Testis (tissue), 3 donors: ENCODE results near the gene SMO. TPM values are rescaled to one million over a fixed set of nuclear protein-coding genes. Genes with fewer than 3 reads are reported as not detected.
"Not testable (repeated sequence)": the region's sequence is repeated elsewhere in the genome, so short reads cannot be mapped to it uniquely, and the experiment has no call there.

ENCODE experiments used
- DNase-seq: peaks from one replicate; pipeline ENCODE4 v3.0.0-alpha.2; 2019
- H3K27ac ChIP-seq, 2 donors: fragments of 200-600 bp; sonication (generic); one replicate each; pipeline ENCODE4 v1.5.1; 2019
- H3K27me3 ChIP-seq: fragments of 200-600 bp; sonication (generic); one replicate; pipeline ENCODE4 v1.5.1; 2019
- H3K36me3 ChIP-seq: fragments of 200-600 bp; sonication (generic); one replicate; pipeline ENCODE4 v1.5.1; 2017; ENCODE audit warnings: low read depth; ENCODE audit errors: missing control alignments
- H3K4me1 ChIP-seq: fragments of 200-600 bp; sonication (generic); one replicate; pipeline ENCODE4 v1.5.1; 2019
- H3K4me3 ChIP-seq, 2 donors: fragments of 200-600 bp; sonication (generic); one replicate each; pipeline ENCODE4 v1.5.1; 2017 to 2019
- H3K9me3 ChIP-seq: fragments of 200-600 bp; sonication (generic); one replicate; pipeline ENCODE4 v1.5.1; 2017
- POLR2A ChIP-seq: fragments of 450-650 bp; IDR thresholded peaks from one replicate; pipeline ENCODE4 v1.6.1; 2017; ENCODE audit warnings: antibody characterized with exemption, mild to moderate bottlenecking, moderate library complexity
- WGBS, 2 donors: methylation state at CpG; one replicate each; pipeline ENCODE4 v1.1.5; 2018; 5-methylcytosine and 5-hydroxymethylcytosine counted together
- intact Hi-C: fragments of 100-400 bp; cut with DNase I; formaldehyde crosslinking; loops from one replicate; pipeline ENCODE4 v1.15.1; 2023; ENCODE audit warnings: low total_unique reads
- polyA plus RNA-seq: library from polyadenylated mRNA; stranded (reverse); fragments of 350-450 nt; fragmentation: Illumina TruSeq; extraction: RNeasy Lipid Tissue Mini Kit (QIAGEN cat#74804); gene quantifications from one replicate; pipeline ENCODE4 v1.2.3, GENCODE V29; 2014; ENCODE audit warnings: low read depth, low replicate concordance; ENCODE audit not compliant: insufficient read depth
- total RNA-seq, 2 donors: library from RNA; depleted of rRNA; stranded (reverse); fragments of >200 nt; gene quantifications; one replicate each; pipeline ENCODE4 v1.2.3, GENCODE V29; 2016
- TF ChIP-seq, protein P1 (sequence below), 3 experiments: fragments of 450-650 bp in 2 of 3; fragments of 200-600 bp in 1 of 3; sonication (generic) in 1 of 3; IDR thresholded peaks; one replicate each; pipeline ENCODE4 v1.5.1; 2016 to 2019; ENCODE audit warnings: antibody characterized with exemption in 3 of 3, mild to moderate bottlenecking in 2 of 3, moderate library complexity in 1 of 3

SMO gene
- total and polyA plus RNA-seq, 3 donors from 2014 or later, result 11.9 to 22.8 (median 17.7) TPM

DNA sequence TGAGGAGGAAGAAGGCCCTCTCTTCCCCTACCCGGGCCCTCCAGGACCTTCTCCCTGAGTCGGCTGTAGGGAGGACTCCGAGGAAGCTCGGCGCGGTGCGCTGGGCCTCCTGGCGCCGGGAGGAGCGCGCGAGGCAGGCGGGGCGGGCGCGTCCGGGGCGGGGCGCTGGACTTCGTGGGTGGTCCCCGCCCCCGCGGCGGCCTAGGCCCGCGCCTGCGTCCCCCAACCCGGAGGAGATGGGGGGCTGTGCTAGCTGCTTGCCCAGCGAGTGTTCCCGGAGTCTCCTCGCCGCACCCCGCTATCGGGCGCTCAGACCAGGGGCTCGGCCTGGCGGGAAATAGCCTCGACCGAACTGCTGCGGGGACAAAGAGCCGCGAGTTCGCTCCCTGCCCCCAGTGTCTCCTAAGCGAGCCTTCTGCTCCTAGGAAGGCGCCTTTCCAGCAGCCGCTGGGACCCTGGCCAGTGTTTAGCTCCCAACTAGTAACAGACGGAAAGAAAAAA lies 19.2 kb upstream of the SMO start:
- peak overlapping the region; percentile 68 to 79 for H3K27ac ChIP-seq
- H3K9me3 ChIP-seq, result no peaks in the 10 kb centered on the region
- peak overlapping the region; percentile 37 to 51 for H3K4me3 ChIP-seq
- no peak for TF ChIP-seq POLR2A
- TF ChIP-seq, protein P1, sequence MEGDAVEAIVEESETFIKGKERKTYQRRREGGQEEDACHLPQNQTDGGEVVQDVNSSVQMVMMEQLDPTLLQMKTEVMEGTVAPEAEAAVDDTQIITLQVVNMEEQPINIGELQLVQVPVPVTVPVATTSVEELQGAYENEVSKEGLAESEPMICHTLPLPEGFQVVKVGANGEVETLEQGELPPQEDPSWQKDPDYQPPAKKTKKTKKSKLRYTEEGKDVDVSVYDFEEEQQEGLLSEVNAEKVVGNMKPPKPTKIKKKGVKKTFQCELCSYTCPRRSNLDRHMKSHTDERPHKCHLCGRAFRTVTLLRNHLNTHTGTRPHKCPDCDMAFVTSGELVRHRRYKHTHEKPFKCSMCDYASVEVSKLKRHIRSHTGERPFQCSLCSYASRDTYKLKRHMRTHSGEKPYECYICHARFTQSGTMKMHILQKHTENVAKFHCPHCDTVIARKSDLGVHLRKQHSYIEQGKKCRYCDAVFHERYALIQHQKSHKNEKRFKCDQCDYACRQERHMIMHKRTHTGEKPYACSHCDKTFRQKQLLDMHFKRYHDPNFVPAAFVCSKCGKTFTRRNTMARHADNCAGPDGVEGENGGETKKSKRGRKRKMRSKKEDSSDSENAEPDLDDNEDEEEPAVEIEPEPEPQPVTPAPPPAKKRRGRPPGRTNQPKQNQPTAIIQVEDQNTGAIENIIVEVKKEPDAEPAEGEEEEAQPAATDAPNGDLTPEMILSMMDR (IDR thresholded peaks at IDR 0.05), result no peak
- peaks cover 19% of the 10 kb centered on the region for H3K4me1 ChIP-seq
- H3K27me3 ChIP-seq, result no peaks in the 10 kb centered on the region
- no peaks in the 10 kb centered on the region for H3K36me3 ChIP-seq
- WGBS, 2 donors, result 1 to 2% methylated on average over 16 to 29 of the region's 47 CpGs
- peak; percentile 64 for DNase-seq
- intact Hi-C loops, result no loop called here

DNA sequence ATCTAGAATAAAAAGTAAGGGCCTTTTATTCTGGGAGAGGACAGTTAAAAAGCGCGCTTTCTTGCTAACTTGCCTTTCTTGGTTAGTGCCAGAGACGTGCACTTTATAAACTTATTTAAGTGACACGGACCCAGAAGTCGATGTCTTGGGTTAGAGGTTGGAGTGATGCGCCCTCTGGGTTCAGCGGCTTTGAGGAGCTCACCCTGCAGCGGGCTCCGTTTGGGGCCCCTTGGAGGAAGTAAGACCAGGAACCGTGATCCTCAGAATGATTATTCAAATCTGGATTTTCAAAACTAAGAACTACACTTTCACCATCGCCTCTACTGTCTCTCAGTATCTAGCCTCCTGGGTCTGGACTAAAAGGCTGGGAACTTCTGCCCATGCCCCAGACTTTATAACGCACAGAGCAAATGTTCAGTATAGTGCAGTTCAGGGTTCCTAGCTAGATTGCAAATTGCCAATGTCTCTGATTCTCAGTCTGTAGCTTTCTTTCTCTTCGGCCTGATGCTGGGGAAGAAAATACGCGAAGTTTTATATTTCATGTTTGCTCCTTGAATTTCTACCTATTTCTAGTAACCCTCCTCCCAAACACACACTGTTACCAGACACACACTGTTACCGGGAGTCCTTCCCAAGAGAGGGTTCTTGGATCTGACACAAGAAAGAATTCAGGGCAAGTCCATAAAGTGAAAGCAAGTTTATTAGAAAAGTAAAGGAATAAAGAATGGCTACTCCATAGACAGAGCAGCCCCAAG lies 18.6 kb upstream of the SMO start:
- intact Hi-C loops, result no loop called here
- no peak for TF ChIP-seq POLR2A
- TF ChIP-seq, protein P1 (IDR thresholded peaks at IDR 0.05), result no peak
- no peak for DNase-seq
- Histone ChIP-seq H3K4me3 (peak overlapping the region; percentile 37 to 51), H3K36me3 (no peaks in the 10 kb centered on the region), H3K4me1 (peaks cover 19% of the 10 kb centered on the region), H3K9me3 (no peaks in the 10 kb centered on the region), H3K27ac (peak overlapping the region; percentile 68 to 79), H3K27me3 (no peaks in the 10 kb centered on the region)
- 22 to 33% methylated on average over 16 of the region's 16 CpGs for WGBS, 2 donors

DNA sequence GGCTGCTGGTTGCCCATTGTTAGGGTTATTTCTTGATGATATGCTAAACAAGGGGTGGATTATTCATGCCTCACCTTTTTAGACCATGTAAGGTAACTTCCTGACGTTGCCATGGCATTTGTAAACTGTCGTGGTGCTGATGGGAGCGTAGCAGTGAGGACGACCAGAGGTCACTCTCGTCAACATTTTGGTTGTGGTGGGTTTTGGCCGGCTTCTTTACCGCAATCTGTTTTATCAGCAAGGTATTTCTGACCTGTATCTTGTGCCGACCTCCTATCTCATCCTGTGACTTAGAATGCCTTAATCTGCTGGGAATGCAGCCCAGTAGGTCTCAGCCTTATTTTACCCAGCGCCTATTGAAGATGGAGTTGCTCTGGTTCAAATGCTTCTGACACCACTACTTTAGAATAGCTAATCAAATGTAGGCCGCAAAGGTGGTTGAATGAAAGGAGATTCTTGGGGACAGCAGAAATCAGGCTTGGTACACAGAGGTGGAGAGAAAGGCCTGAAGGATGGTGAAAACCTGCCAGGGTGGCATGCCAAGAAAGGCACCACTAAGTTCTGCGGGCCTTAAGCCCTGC lies 17.9 kb upstream of the SMO start:
- Histone ChIP-seq H3K27me3 (no peaks in the 10 kb centered on the region), H3K4me3 (no peak overlapping the region), H3K36me3 (no peaks in the 10 kb centered on the region), H3K27ac (peak overlapping the region; percentile 68 to 79), H3K4me1 (peaks cover 22% of the 10 kb centered on the region), H3K9me3 (no peaks in the 10 kb centered on the region)
- no peak for TF ChIP-seq POLR2A
- TF ChIP-seq, protein P1 (IDR thresholded peaks at IDR 0.05), result no peak
- WGBS, 2 donors, result 52 to 67% methylated on average over 11 of the region's 11 CpGs
- intact Hi-C loops, result no loop called here
- no peak for DNase-seq

DNA sequence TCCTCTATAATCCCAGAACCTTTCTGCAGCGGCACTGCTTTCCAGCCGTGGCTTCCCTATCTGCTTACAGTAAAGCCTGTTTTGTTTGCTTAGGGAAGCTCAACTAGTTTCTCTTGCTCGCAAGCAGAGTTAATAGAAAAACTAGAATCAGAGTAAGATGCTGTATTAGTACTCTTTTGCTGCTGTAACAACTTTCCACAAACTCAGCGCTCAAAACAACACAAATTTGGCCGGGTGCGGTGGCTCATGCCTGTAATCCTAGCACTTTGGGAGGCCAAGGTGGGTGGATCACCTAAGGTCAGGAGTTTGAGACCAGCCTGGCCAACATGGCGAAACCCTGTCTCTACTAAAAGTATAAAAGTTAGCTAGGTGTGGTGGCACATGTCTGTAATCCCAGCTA lies 14.6 kb upstream of the SMO start:
- H3K27ac ChIP-seq, H3K27me3 ChIP-seq, DNase-seq, intact Hi-C loops, H3K36me3 ChIP-seq, H3K4me3 ChIP-seq, H3K9me3 ChIP-seq: not testable (repeated sequence)
- 91 to 94% methylated on average over 7 of the region's 7 CpGs for WGBS, 2 donors
- H3K4me1 ChIP-seq, result peaks cover 22% of the 10 kb centered on the region

DNA sequence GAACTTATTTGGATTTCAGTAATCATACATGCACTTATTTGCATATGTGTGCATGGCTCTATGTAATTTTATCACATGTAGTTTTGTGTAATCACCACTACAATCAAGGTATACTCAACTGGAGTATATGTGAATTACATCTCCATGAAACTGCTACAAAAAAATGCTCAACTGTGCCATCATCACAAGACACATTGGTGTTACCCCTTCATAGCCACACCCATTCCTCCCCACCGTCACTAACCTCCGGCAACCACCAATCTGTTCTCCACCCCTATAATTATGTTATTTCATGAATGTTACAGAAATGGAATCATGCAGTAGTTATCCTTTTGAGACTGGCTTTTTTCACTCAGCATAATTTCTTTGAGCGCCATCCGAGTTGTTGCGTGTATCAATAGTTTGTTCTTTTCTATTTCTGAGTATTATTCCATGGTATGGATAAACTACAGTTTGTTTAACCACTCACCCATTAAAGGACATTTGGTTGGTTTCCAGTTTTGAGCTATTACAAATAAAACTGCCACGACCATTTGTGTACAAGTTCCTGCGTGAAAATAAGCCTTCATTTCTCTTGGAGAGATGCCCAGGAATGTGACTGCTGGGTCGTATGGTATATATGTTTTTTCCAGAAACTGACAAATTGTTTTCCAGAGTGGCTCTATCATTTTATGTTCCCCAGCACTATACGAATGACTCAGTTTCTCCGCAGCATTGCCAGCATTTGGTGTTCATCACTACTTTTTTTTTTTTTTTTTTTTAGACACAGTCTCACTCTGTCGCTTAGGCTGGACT lies 11.3 kb upstream of the SMO start:
- no peak overlapping the region for H3K4me3 ChIP-seq
- H3K4me1 ChIP-seq, result peaks cover 2% of the 10 kb centered on the region
- no peak overlapping the region for H3K27ac ChIP-seq
- intact Hi-C loops, result no loop called here
- H3K27me3 ChIP-seq, result no peaks in the 10 kb centered on the region
- TF ChIP-seq POLR2A, result no peak
- TF ChIP-seq, protein P1 (IDR thresholded peaks at IDR 0.05), result no peak
- H3K9me3 ChIP-seq, result no peaks in the 10 kb centered on the region
- WGBS, 2 donors, result 81 to 87% methylated on average over 11 of the region's 11 CpGs
- DNase-seq, result no peak
- H3K36me3 ChIP-seq, result no peaks in the 10 kb centered on the region
